ENCODE data around the gene UGT2B10.

UGT2B10 gene

GRCh38 chr4:68872643-68873502, 57.1 kb downstream of the UGT2B10 start:
- H3K9ac ChIP-seq (ENCODE audit: low read depth, low read length), result no peak overlapping the region
- H3K4me1 ChIP-seq (ENCODE audit: control insufficient read depth, insufficient read depth, low read length), result no peaks in the 10 kb centered on the region
- H3K36me3 ChIP-seq (ENCODE audit: control insufficient read depth, insufficient read depth, low read length), result no peaks in the 10 kb centered on the region
- H3K9me3 ChIP-seq (ENCODE audit: control insufficient read depth, insufficient read depth, low read length), result no peaks in the 10 kb centered on the region
- H3K27me3 ChIP-seq (ENCODE audit: control insufficient read depth, insufficient read depth, low read length), result no peaks in the 10 kb centered on the region
- H3K4me3 ChIP-seq (ENCODE audit: low read depth, low read length), result no peak overlapping the region

GRCh38 chr4:68874507-68874906, 58.7 kb downstream of the UGT2B10 start:
- no peaks in the 10 kb centered on the region for H3K4me1 ChIP-seq (ENCODE audit: control insufficient read depth, insufficient read depth, low read length)
- no peaks in the 10 kb centered on the region for H3K9me3 ChIP-seq (ENCODE audit: control insufficient read depth, insufficient read depth, low read length)
- no peaks in the 10 kb centered on the region for H3K27me3 ChIP-seq (ENCODE audit: control insufficient read depth, insufficient read depth, low read length)
- no peak overlapping the region for H3K4me3 ChIP-seq (ENCODE audit: low read depth, low read length)
- H3K9ac ChIP-seq (ENCODE audit: low read depth, low read length), result no peak overlapping the region
- H3K36me3 ChIP-seq (ENCODE audit: control insufficient read depth, insufficient read depth, low read length), result no peaks in the 10 kb centered on the region

- Histone ChIP-seq H3K4me1 (ENCODE audit: control insufficient read depth, insufficient read depth, low read length) (no peaks in the 10 kb centered on the region), H3K36me3 (ENCODE audit: control insufficient read depth, insufficient read depth, low read length) (no peaks in the 10 kb centered on the region), H3K9me3 (ENCODE audit: control insufficient read depth, insufficient read depth, low read length) (no peaks in the 10 kb centered on the region), H3K27me3 (ENCODE audit: control insufficient read depth, insufficient read depth, low read length) (no peaks in the 10 kb centered on the region), H3K4me3 (ENCODE audit: low read depth, low read length) (no peak overlapping the region), H3K9ac (ENCODE audit: low read depth, low read length) (no peak overlapping the region)
These were observed 61.8 kb downstream of the UGT2B10 start for GRCh38 chr4:68877555-68877954.

GRCh38 chr4:68878048-68878447, 62.3 kb downstream of the UGT2B10 start:
- Histone ChIP-seq H3K4me3 (ENCODE audit: low read depth, low read length) (no peak overlapping the region), H3K36me3 (ENCODE audit: control insufficient read depth, insufficient read depth, low read length) (no peaks in the 10 kb centered on the region), H3K9me3 (ENCODE audit: control insufficient read depth, insufficient read depth, low read length) (no peaks in the 10 kb centered on the region), H3K27me3 (ENCODE audit: control insufficient read depth, insufficient read depth, low read length) (no peaks in the 10 kb centered on the region), H3K4me1 (ENCODE audit: control insufficient read depth, insufficient read depth, low read length) (no peaks in the 10 kb centered on the region), H3K9ac (ENCODE audit: low read depth, low read length) (no peak overlapping the region)

All from iPS-15b (cell line).